ENCODE data around the gene PHF14.

Gene PHF14

GRCh38 chr7:11021468-11021867 is 47.8 kb downstream of the PHF14 start:
- H3K4me1 ChIP-seq (ENCODE audit: low read length) = no peaks in the 10 kb centered on the region
- H3K27ac ChIP-seq (ENCODE audit: low read length) = no peak overlapping the region
- peaks cover 3% of the 10 kb centered on the region; the same call in 1 of the 2 replicates for H3K79me2 ChIP-seq (ENCODE audit: low read length)
- no peak overlapping the region for H3K4me3 ChIP-seq (ENCODE audit: low read length)
- peaks cover 4% of the 10 kb centered on the region; the same call in 1 of the 2 replicates for H3K36me3 ChIP-seq (replicated peaks; ENCODE audit: insufficient read depth, low read length)
- DNase-seq = no peak
- no peaks in the 10 kb centered on the region for H4K20me1 ChIP-seq (ENCODE audit: insufficient read depth, low read length)
- no peaks in the 10 kb centered on the region for H3F3A ChIP-seq (ENCODE audit: insufficient read depth, low read length)
- no peaks in the 10 kb centered on the region for H3K9me3 ChIP-seq (replicated peaks; ENCODE audit: insufficient read depth, low read length)
- no peak overlapping the region for H3K4me2 ChIP-seq (ENCODE audit: low read depth, low read length)
- no peaks in the 10 kb centered on the region for H3K27me3 ChIP-seq (replicated peaks; ENCODE audit: insufficient read depth, low read length)
- TF ChIP-seq EZH2 (optimal IDR thresholded peaks at IDR 0.05; ENCODE audit: low read depth, low read length) (no peak), CTCF (IDR thresholded peaks at IDR 0.05; ENCODE audit: low read length) (no peak), EZH2phosphoT487 (IDR thresholded peaks at IDR 0.05; ENCODE audit: low read length) (no peak)
- H3K9me2 ChIP-seq (replicated peaks; ENCODE audit: insufficient read depth, low read length) = no peaks in the 10 kb centered on the region
- H2AFZ ChIP-seq (ENCODE audit: low read length) = no peak overlapping the region
- H3K9ac ChIP-seq (ENCODE audit: low read length) = no peak overlapping the region

- no peaks in the 10 kb centered on the region for H3F3A ChIP-seq (ENCODE audit: insufficient read depth, low read length)
- no peaks in the 10 kb centered on the region for H3K27me3 ChIP-seq (replicated peaks; ENCODE audit: insufficient read depth, low read length)
- H3K4me2 ChIP-seq (ENCODE audit: low read depth, low read length) = no peak overlapping the region
- no peaks in the 10 kb centered on the region for H4K20me1 ChIP-seq (ENCODE audit: insufficient read depth, low read length)
- no peaks in the 10 kb centered on the region for H3K4me1 ChIP-seq (ENCODE audit: low read length)
- H3K9me2 ChIP-seq (replicated peaks; ENCODE audit: insufficient read depth, low read length) = no peaks in the 10 kb centered on the region
- H3K9me3 ChIP-seq (replicated peaks; ENCODE audit: insufficient read depth, low read length) = no peaks in the 10 kb centered on the region
- no peak overlapping the region for H3K4me3 ChIP-seq (ENCODE audit: low read length)
- DNase-seq = no peak
- no peak overlapping the region for H3K27ac ChIP-seq (ENCODE audit: low read length)
- no peaks in the 10 kb centered on the region for H3K79me2 ChIP-seq (ENCODE audit: low read length)
- H3K36me3 ChIP-seq (replicated peaks; ENCODE audit: insufficient read depth, low read length) = peaks cover 4% of the 10 kb centered on the region; the same call in 1 of the 2 replicates
- H2AFZ ChIP-seq (ENCODE audit: low read length) = no peak overlapping the region
- no peak overlapping the region for H3K9ac ChIP-seq (ENCODE audit: low read length)
- TF ChIP-seq CTCF (IDR thresholded peaks at IDR 0.05; ENCODE audit: low read length) (no peak), EZH2phosphoT487 (IDR thresholded peaks at IDR 0.05; ENCODE audit: low read length) (no peak), EZH2 (optimal IDR thresholded peaks at IDR 0.05; ENCODE audit: low read depth, low read length) (no peak)
Measured at GRCh38 chr7:11026452-11027359, 53.0 kb downstream of the PHF14 start.

GRCh38 chr7:11035661-11036060 is 62.0 kb downstream of the PHF14 start:
- H4K20me1 ChIP-seq (ENCODE audit: insufficient read depth, low read length) = no peaks in the 10 kb centered on the region
- no peak overlapping the region for H3K27ac ChIP-seq (ENCODE audit: low read length)
- H3K36me3 ChIP-seq (replicated peaks; ENCODE audit: insufficient read depth, low read length) = no peaks in the 10 kb centered on the region
- no peaks in the 10 kb centered on the region for H3K27me3 ChIP-seq (replicated peaks; ENCODE audit: insufficient read depth, low read length)
- H3K4me1 ChIP-seq (ENCODE audit: low read length) = no peaks in the 10 kb centered on the region
- no peak overlapping the region for H3K9ac ChIP-seq (ENCODE audit: low read length)
- H3K4me2 ChIP-seq (ENCODE audit: low read depth, low read length) = no peak overlapping the region
- no peaks in the 10 kb centered on the region for H3K9me2 ChIP-seq (replicated peaks; ENCODE audit: insufficient read depth, low read length)
- TF ChIP-seq EZH2 (optimal IDR thresholded peaks at IDR 0.05; ENCODE audit: low read depth, low read length) = no peak
- TF ChIP-seq EZH2phosphoT487 (IDR thresholded peaks at IDR 0.05; ENCODE audit: low read length) = no peak
- no peak for TF ChIP-seq CTCF (IDR thresholded peaks at IDR 0.05; ENCODE audit: low read length)
- no peak overlapping the region for H3K4me3 ChIP-seq (ENCODE audit: low read length)
- no peaks in the 10 kb centered on the region for H3F3A ChIP-seq (ENCODE audit: insufficient read depth, low read length)
- no peaks in the 10 kb centered on the region for H3K9me3 ChIP-seq (replicated peaks; ENCODE audit: insufficient read depth, low read length)
- H2AFZ ChIP-seq (ENCODE audit: low read length) = no peak overlapping the region
- no peak for DNase-seq
- no peaks in the 10 kb centered on the region for H3K79me2 ChIP-seq (ENCODE audit: low read length)

All from MM.1S (cell line).